Hematopoietic multipotent progenitor cell treated with erythropoietin and hydrocortisone succinate and interleukin-3 and kit ligand, for 4 days (in vitro differentiated cells): ENCODE results near the gene BPIFA3.

Experiments
- DNase-seq: peaks from one replicate; pipeline ENCODE4 v3.0.0-alpha.2; 2015

Gene BPIFA3

DNA sequence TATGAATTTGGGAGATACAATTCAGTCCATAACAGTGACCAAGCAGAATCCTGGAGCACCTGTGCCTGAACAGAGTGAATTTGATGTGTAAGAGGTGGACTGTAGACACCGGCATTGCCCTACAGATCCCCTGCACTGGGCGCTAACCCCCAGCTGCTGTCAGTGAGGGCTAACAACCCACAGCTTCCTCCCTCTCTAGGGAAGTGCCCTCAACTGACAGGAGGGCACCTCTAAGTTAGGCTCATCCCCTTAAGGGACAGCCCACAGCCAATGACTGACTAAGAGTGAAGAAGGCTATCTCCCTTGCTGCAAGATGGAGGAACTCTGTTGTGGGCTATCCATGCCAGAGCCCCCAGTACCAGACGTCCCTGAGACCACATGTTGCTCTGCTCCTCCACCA, 50.5 kb downstream of the BPIFA3 start:
- DNase-seq, result peak; percentile 50

DNA sequence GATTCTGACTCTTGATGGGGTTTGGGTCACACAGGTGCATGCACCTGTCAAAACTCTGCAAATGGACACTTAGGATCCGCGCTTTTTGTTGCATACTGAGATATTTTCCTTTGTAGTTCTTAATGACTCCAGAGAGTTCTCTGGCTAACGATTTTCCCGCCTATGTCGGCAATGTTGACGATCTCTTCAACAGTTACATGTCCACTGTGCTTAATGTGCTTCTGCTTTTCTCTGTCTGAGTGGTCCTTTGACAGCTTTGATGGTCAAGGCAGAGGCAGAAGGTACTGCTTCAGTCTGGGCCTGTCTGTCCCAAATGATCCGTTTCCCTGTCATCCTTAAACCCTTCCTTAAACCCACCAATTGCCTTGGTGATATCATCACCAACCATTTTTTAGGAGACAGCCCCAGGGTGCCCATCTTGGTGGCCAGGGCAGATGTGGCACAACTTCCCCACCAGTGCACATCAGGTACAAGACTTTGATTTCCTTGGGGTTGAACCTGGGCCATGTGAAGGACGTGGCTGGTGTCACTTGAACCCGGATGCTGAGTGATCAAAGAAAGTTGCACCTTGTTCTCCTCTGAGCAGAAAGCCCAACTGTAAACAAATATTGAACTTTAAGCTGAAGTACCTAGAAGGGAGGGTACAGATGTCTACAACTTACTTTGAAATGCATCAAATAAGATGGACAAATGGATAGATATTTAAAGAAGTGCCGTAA, 55.2 kb downstream of the BPIFA3 start:
- DNase-seq, result no peak

GRCh38 chr20:33273117-33273851, 56.1 kb downstream of the BPIFA3 start:
- no peak for DNase-seq

GRCh38 chr20:33275215-33275614, 58.1 kb downstream of the BPIFA3 start:
- DNase-seq, result no peak

DNA sequence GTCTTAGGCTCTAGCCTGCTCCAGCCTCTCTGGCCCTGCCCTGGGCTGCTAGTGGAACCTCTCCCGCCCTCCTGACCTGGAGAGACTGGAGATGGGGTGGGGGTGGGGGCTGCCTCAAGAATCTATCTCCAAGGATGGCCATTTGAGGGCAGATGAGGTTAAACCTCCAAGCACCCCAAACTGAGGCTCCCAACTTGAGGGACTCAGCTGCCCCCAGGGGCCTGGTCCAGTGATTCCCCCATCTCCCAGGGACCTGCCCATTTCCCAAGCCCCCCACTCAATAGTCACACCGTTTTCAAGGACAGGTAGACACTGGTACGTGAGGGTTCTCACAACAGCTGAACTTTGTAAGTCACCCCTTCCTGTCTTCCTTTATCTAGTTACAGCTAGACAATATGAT, 58.7 kb downstream of the BPIFA3 start:
- no peak for DNase-seq

- DNase-seq, result no peak
Measured at GRCh38 chr20:33276303-33277113, 59.4 kb downstream of the BPIFA3 start.
